ENCODE data around the gene ERCC6L2.

GRCh38 chr9:95938724-95939123 is 63.2 kb downstream of the ERCC6L2 start:
- TF ChIP-seq, protein P1, sequence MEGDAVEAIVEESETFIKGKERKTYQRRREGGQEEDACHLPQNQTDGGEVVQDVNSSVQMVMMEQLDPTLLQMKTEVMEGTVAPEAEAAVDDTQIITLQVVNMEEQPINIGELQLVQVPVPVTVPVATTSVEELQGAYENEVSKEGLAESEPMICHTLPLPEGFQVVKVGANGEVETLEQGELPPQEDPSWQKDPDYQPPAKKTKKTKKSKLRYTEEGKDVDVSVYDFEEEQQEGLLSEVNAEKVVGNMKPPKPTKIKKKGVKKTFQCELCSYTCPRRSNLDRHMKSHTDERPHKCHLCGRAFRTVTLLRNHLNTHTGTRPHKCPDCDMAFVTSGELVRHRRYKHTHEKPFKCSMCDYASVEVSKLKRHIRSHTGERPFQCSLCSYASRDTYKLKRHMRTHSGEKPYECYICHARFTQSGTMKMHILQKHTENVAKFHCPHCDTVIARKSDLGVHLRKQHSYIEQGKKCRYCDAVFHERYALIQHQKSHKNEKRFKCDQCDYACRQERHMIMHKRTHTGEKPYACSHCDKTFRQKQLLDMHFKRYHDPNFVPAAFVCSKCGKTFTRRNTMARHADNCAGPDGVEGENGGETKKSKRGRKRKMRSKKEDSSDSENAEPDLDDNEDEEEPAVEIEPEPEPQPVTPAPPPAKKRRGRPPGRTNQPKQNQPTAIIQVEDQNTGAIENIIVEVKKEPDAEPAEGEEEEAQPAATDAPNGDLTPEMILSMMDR (IDR thresholded peaks at IDR 0.05; ENCODE audit: low read depth, low read length): no peak
- no peak for TF ChIP-seq POLR2A (IDR thresholded peaks at IDR 0.05; ENCODE audit: extremely low read depth, insufficient read length)

Data from NB4 (cell line).